Kidney tubule cell (primary cell): Measurements from ENCODE around the gene LNPK.
"Not testable (repeated sequence)": the region's sequence is repeated elsewhere in the genome, so short reads cannot be mapped to it uniquely, and the experiment has no call there.

ENCODE experiments used
- DNase-seq: peaks from one replicate; pipeline ENCODE4 v3.0.0-alpha.2; 2018; ENCODE audit warnings: low spot score

LNPK gene

GRCh38 chr2:176001916-176002687, at the start of gene LNPK:
TSS of gene LNPK (minus strand) at chr2:176002267. CDS start at chr2:175995584, 6,683 bp downstream.
- DNase-seq: peak; percentile 90

- DNase-seq: no peak
These were observed 37.3 kb upstream of the LNPK start for GRCh38 chr2:176039375-176039774.

GRCh38 chr2:176038694-176039093, 36.6 kb upstream of the LNPK start:
- DNase-seq: no peak

- no peak for DNase-seq
These were observed 33.1 kb upstream of the LNPK start for GRCh38 chr2:176035013-176035691.

- no peak for DNase-seq
These were observed 25.7 kb upstream of the LNPK start for GRCh38 chr2:176027806-176028205.

GRCh38 chr2:176025932-176026331, 23.9 kb upstream of the LNPK start:
- no peak for DNase-seq

GRCh38 chr2:176024083-176024482, 22.0 kb upstream of the LNPK start:
- no peak for DNase-seq

- DNase-seq: no peak
These were observed 20.0 kb upstream of the LNPK start for GRCh38 chr2:176022048-176022447.

- no peak for DNase-seq
These were observed 18.3 kb upstream of the LNPK start for GRCh38 chr2:176020400-176020799.

GRCh38 chr2:176018708-176019107, 16.6 kb upstream of the LNPK start:
- DNase-seq: no peak

GRCh38 chr2:176009445-176009844, 7.4 kb upstream of the LNPK start:
- DNase-seq: no peak

- DNase-seq: no peak
These were observed 2.9 kb upstream of the LNPK start for GRCh38 chr2:176004934-176005333.

- DNase-seq: no peak
These were observed 1.9 kb upstream of the LNPK start for GRCh38 chr2:176003958-176004357.

GRCh38 chr2:176002688-176003210, 682 bp upstream of the LNPK start:
- peak; percentile 48 for DNase-seq

- peak; percentile 66 for DNase-seq
These were observed 669 bp downstream of the LNPK start for GRCh38 chr2:176001281-176001915.

- no peak for DNase-seq
These were observed 2.7 kb downstream of the LNPK start for GRCh38 chr2:175999283-175999819.

- no peak for DNase-seq
These were observed 12.0 kb downstream of the LNPK start for GRCh38 chr2:175990099-175990498.

- DNase-seq: not testable (repeated sequence)
These were observed 14.9 kb downstream of the LNPK start for GRCh38 chr2:175987126-175987525.

GRCh38 chr2:175984846-175985245, 17.2 kb downstream of the LNPK start:
- DNase-seq: no peak

GRCh38 chr2:175981551-175981950, 20.5 kb downstream of the LNPK start:
- no peak for DNase-seq

GRCh38 chr2:175976391-175977157, 25.5 kb downstream of the LNPK start:
- DNase-seq: peak; percentile 71

GRCh38 chr2:175973373-175973772, 28.7 kb downstream of the LNPK start:
- DNase-seq: no peak
